Measurements from ENCODE around the gene AAK1.
"Not testable (repeated sequence)": the region's sequence is repeated elsewhere in the genome, so short reads cannot be mapped to it uniquely, and the experiment has no call there.

The AAK1 gene

GRCh38 chr2:69674316-69674670, 30.8 kb upstream of the AAK1 start:
- no peak for DNase-seq (ENCODE audit: low read depth)
- TF ChIP-seq CTCF (conservative IDR thresholded peaks at IDR 0.05; ENCODE audit: low read depth, low read length), result no peak

DNA sequence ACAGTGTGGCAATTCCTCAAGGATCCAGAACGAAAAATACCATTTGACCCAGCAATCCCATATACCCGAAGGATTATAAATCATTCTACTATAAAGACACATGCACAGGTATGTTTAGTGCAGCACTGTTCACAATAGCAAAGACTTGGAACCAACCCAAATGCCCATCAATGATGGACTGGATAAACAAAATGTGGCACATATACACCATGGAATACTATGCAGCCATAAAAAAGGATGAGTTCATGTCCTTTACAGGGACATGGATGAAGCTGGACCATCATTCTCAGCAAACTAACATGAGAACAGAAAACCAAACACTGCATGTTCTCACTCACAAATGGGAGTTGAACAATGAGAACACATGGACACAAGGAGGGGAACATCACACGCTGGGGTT, 29.6 kb upstream of the AAK1 start:
- not testable (repeated sequence) for H3K4me3 ChIP-seq (ENCODE audit: low read depth, low read length); DNase-seq (ENCODE audit: low read depth)

More at GRCh38 chr2:69674316-69674670, 30.8 kb upstream of the AAK1 start:
- H3K4me3 ChIP-seq (ENCODE audit: low read depth, low read length), result no peak overlapping the region

DNA sequence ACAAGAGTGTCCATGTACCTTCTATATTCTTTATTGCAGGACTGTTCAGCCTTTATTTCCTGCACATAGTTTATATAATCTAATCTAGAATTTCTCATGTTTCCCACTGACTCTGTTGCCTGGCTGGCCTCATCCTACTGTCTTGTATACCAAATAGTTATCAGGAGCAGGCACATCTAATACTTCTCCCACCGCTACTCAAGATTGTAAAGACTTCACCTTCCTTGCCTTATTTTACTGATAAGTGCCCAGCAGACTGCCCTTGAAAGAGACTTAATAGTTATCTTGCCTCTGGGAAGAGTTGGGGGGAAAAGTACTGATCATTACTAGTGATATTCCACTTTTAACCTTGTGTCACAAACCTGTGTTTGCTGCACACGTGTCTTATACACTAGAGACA, 26.1 kb upstream of the AAK1 start:
- no peak overlapping the region for H3K4me3 ChIP-seq (ENCODE audit: low read depth, low read length)
- DNase-seq (ENCODE audit: low read depth), result no peak
- no peak for TF ChIP-seq CTCF (conservative IDR thresholded peaks at IDR 0.05; ENCODE audit: low read depth, low read length)

DNA sequence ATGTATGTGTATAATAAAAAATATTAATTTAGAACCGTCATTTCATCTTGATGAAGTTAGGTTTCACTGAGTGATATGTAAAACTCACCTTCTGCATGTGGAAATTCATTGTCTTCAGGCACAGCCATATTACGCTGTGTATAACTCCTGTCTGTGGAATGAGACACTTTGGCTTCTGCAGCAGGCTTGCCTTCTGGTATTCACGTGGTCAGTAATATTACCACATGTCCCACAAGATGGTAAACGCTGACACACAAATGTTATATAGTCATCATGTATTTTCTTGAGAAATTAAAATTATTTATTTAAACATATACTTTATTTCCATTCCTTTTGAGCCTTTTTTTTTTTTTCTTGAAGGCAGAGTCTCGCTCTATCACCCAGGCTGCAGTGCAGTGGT, 25.1 kb upstream of the AAK1 start:
- TF ChIP-seq CTCF (conservative IDR thresholded peaks at IDR 0.05; ENCODE audit: low read depth, low read length), result no peak
- H3K4me3 ChIP-seq (ENCODE audit: low read depth, low read length), result no peak overlapping the region
- DNase-seq (ENCODE audit: low read depth), result peak; percentile 39

DNA sequence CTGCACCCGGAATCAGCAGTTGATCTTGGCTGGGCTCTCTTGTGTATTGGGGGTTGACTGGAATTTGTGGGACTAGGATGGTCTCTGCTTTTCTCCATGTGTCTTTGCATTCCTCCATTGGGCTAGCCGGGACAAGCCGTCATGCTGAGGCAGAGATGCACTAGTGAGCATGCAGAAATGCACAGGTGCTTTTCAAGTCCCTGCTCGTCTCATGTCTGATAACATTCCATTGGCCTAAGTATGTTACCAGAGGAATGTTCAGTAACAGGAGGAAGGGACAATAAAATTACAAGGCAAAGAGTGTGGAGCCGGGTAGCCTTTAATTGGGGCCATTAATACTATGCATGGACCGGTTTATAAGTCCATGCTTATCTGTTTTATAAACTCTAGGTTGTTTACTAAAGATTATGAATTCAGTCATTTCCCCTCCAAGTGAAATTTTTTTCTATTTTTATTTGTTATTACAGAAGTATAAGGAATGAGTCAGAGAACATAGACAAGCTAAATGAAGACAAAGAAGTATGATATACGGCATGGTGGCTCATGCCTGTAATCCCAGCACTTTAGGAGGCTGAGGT, 24.4 kb upstream of the AAK1 start:
- peak; percentile 36 for DNase-seq (ENCODE audit: low read depth)
- no peak for TF ChIP-seq CTCF (conservative IDR thresholded peaks at IDR 0.05; ENCODE audit: low read depth, low read length)
- no peak overlapping the region for H3K4me3 ChIP-seq (ENCODE audit: low read depth, low read length)

DNA sequence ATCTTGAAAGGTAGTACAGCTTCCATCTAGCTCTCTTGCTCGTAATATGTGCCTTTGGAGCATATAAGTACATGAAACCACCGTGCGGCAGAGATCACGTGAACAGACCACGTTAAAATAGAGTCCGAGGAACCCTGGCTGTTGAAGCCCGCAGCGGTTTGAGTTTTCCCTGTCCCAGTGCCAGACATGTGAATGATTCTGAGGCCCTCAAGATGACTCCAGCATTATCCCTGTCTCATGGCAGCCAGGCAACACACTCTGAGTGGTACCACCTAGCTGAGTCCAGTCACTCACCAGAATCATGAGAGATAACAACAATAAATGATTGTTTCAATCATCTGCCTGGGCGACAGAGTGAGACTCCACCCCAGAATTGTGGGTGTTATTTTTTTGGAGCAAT, 21.6 kb upstream of the AAK1 start:
- DNase-seq (ENCODE audit: low read depth), result no peak
- no peak overlapping the region for H3K4me3 ChIP-seq (ENCODE audit: low read depth, low read length)
- no peak for TF ChIP-seq CTCF (conservative IDR thresholded peaks at IDR 0.05; ENCODE audit: low read depth, low read length)

DNA sequence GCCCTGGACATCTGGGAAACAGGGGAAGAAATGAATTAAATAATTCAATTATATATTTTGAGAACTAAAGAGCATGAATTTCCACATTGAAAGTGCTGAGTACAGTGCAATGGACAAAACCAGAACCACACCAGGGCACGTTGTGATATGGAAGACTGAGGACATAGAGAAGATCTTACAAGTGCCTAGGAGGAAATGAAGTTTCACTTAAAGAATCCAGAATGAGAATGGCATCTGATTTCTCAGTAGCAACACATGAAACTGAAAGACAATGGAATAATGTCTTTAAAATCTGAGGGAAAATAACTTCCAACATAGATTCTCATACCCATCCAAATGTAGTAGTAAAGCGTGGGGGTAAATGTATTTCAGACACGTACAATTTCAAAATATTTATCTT, 20.3 kb upstream of the AAK1 start:
- DNase-seq (ENCODE audit: low read depth), result no peak
- TF ChIP-seq CTCF (conservative IDR thresholded peaks at IDR 0.05; ENCODE audit: low read depth, low read length), result no peak

DNA sequence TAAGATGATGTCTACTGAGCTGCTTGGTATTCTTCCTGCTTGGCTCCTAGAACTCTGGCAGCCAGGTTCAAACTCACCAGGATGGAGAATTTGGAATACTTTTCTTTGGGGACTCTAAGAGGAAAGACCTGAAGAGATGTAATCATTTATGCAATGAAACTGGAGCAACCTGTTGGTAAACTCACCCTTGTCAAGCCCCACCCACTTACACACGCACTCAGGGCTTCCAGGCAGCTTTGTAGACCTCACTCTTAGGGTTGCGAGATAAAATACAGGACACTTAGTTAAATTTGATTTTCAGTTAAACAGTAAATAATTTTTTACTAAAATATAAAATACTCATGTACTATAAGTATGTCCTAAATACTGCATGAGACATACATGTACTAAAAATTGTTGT, 19.0 kb upstream of the AAK1 start:
- not testable (repeated sequence) for H3K4me3 ChIP-seq (ENCODE audit: low read depth, low read length); DNase-seq (ENCODE audit: low read depth)

More for the DNA sequence above, 20.3 kb upstream of the AAK1 start:
- H3K4me3 ChIP-seq (ENCODE audit: low read depth, low read length), result no peak overlapping the region

All from choroid plexus epithelial cell (primary cell).